ENCODE data around the gene FUT7.

The FUT7 gene

GRCh38 chr9:137038916-137039315, 7.0 kb upstream of the FUT7 start:
- no peak for TF ChIP-seq ZFX (IDR thresholded peaks at IDR 0.05; ENCODE audit: borderline replicate concordance)
- no peak for TF ChIP-seq CTCF (IDR thresholded peaks at IDR 0.05)
- H3K27ac ChIP-seq, result peak overlapping the region; percentile 15; the same call in 1 of the 2 replicates

GRCh38 chr9:137037483-137037882, 5.6 kb upstream of the FUT7 start:
- TF ChIP-seq ZFX (IDR thresholded peaks at IDR 0.05; ENCODE audit: borderline replicate concordance) (no peak), CTCF (IDR thresholded peaks at IDR 0.05) (no peak)
- peak overlapping the region; percentile 67 for H3K27ac ChIP-seq

- TF ChIP-seq CTCF (IDR thresholded peaks at IDR 0.05) (no peak), ZFX (IDR thresholded peaks at IDR 0.05; ENCODE audit: borderline replicate concordance) (no peak)
Measured at GRCh38 chr9:137037035-137037434, 5.1 kb upstream of the FUT7 start.

GRCh38 chr9:137035937-137036336, 4.0 kb upstream of the FUT7 start:
- no peak for TF ChIP-seq ZFX (IDR thresholded peaks at IDR 0.05; ENCODE audit: borderline replicate concordance)
- no peak for TF ChIP-seq CTCF (IDR thresholded peaks at IDR 0.05)
- peak overlapping the region; percentile 67 for H3K27ac ChIP-seq

More at GRCh38 chr9:137037035-137037434, 5.1 kb upstream of the FUT7 start:
- H3K27ac ChIP-seq, result peak overlapping the region; percentile 67

- TF ChIP-seq CTCF (IDR thresholded peaks at IDR 0.05), result peak; percentile 73
- TF ChIP-seq ZFX (IDR thresholded peaks at IDR 0.05; ENCODE audit: borderline replicate concordance), result no peak
- H3K27ac ChIP-seq, result peak overlapping the region; percentile 67
Measured at GRCh38 chr9:137035507-137035834, 3.6 kb upstream of the FUT7 start.

- TF ChIP-seq ZFX (IDR thresholded peaks at IDR 0.05; ENCODE audit: borderline replicate concordance), result no peak
- peak; percentile 95 for TF ChIP-seq CTCF (IDR thresholded peaks at IDR 0.05)
- H3K27ac ChIP-seq, result peak overlapping the region; percentile 67
Measured at GRCh38 chr9:137034709-137035506, 3.0 kb upstream of the FUT7 start.

GRCh38 chr9:137034039-137034708, 2.3 kb upstream of the FUT7 start:
- peak overlapping the region; percentile 67 for H3K27ac ChIP-seq
- TF ChIP-seq ZFX (IDR thresholded peaks at IDR 0.05; ENCODE audit: borderline replicate concordance) (no peak), CTCF (IDR thresholded peaks at IDR 0.05) (no peak)

GRCh38 chr9:137033481-137033880, 1.6 kb upstream of the FUT7 start:
- peak overlapping the region; percentile 39; the same call in 1 of the 2 replicates for H3K27ac ChIP-seq
